Activated CD8-positive, alpha-beta memory T cell treated with anti-CD3 and anti-CD28 coated beads, Interleukin-2, amount 50 U/mL, for 1 hour (primary cell): ENCODE measurements around the gene AACS.
"Not testable (repeated sequence)": the region's sequence is repeated elsewhere in the genome, so short reads cannot be mapped to it uniquely, and the experiment has no call there.

ENCODE experiments used
- DNase-seq: peaks from one replicate; pipeline ENCODE4 v3.0.0-alpha.2; 2020; ENCODE audit errors: extremely low read depth

Gene AACS

DNA sequence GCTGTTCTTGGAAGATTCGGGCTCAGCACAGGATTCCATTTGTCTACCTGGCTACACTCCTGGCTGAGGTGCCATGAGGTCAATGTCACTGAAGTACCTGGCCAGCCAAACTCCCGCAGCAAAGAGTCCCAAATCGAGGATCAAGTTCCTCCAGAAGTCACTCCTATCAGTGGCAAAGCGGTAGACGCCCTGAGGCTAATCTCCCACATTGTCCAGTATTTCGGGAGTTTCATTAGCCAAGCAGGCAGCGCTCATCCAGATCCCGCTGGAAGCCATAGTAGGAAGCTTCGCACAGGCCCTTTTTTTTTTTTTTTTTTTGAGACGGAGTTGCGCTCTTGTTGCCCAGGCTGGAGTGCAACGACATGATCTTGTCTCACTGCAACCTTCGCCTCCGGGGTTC lies 8.9 kb upstream of the AACS start:
- DNase-seq = no peak

- no peak for DNase-seq
Measured at GRCh38 chr12:125057708-125058107, 7.5 kb upstream of the AACS start.

DNA sequence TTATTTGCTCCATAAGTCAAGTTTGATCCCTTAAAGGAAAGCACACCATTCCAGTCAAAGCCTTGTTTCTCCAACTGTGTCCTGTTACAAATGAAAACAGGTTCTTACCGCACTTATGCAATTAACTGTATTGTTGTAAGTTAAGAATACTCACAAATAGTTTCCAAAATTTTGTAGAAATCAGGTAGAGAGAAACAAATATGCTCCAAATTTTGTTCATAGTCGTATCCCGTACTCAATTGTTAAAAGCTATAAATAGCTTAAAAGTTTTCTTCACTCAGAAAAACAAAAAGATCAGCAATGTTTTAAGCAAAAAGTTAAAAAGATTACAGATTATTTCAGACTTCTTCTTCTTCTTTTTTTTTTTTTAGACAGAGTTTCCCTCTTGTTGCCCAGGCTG lies 4.0 kb upstream of the AACS start:
- no peak for DNase-seq

GRCh38 chr12:125063522-125063921 lies 1.7 kb upstream of the AACS start:
- DNase-seq = not testable (repeated sequence)

DNA sequence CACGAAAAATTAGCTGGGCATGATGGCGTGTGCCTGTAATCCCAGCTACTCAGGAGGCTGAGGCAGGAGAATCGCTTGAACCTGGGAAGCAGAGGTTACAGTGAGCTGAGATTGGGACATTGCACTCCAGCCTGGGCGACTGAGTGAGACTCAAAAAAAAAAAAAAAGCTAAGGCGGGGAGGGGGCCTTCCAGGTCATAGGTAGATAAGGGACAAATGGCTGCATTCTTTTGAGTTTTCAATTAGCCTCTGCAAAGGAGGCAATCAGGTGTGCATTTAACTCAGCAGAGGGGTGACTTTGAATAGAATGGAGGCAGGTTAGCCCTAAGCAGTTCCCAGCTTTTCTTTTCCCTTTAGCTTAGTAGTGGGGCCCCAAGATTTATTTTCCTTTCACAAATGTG lies 743 bp upstream of the AACS start:
- no peak for DNase-seq

- no peak for DNase-seq
Measured at GRCh38 chr12:125065919-125066570, 810 bp downstream of the AACS start.

GRCh38 chr12:125068391-125068790 lies 3.2 kb downstream of the AACS start:
- DNase-seq = no peak

DNA sequence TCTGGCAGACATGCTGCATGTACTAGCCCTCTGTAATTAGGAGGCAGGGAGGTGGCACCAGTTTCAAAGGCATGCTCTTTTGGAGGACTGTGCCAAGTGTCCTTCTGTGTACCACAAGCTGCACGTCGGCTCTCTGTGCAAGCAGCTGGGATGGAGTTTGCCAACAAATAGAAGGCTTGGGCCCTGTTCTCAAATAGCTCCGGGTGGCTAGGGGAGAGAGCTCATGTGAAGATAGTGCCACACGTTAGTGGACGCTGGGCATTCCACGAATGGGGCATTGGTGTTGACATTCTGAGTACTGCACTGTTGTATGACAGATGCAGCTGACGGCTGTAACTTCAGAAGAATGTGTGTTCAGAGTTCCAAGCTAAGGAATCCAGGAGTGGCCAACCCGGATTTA lies 4.4 kb downstream of the AACS start:
- no peak for DNase-seq

DNA sequence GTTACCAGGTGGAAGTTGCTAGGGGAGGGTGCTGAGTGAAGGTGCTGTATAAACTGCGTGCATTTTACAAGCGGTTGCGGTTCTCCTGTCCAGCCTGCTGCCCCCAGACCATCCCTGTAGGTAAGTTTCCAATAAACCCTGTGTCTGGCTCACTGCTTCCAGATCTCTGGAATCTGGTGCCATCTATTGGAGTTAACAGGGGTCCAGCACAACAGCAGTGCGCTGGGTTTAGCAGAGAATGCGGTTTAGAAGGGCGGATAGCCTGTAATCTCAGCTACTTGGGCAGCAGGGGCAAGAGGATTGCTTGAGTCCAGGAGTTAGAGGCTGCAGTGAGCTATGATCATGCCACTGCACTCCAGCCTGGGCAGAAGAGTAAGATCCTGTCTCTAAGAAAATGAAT lies 4.9 kb downstream of the AACS start:
- no peak for DNase-seq

DNA sequence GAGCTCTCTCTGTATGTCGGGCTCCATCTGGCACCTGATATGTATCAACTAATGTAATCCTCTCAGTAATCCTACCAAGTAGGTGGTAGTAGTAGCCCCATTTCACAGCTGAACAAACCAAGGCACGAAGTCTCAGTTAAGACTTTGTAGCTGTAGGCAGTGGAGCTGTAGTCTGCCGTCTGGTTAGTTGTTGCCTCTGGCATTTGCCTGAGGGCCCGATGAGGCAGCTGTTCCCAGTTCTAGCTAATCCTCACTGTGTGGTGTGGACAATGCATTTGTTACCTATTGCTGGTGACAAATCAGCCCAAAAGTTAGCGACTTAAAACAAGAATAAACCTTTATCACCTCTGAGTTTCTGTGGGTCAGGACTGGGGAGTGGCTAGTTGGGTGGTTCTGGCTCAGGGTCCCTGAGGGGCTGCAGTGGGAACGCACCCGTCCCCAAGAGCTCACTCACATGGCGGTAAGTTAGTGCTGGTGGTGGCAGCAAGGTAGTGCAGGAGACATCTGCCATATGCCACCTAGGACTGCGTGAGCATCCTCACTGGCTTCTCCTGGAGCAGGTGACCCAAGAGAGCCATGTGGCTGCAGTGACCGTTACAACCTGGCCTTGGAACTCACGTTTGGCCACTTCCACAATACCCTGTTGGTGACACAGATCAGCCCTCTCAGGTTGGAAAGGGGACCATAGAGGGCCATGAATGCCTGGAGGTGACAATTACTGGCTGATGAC lies 5.6 kb downstream of the AACS start:
- DNase-seq = no peak

- no peak for DNase-seq
Measured at GRCh38 chr12:125071456-125071855, 6.2 kb downstream of the AACS start.

DNA sequence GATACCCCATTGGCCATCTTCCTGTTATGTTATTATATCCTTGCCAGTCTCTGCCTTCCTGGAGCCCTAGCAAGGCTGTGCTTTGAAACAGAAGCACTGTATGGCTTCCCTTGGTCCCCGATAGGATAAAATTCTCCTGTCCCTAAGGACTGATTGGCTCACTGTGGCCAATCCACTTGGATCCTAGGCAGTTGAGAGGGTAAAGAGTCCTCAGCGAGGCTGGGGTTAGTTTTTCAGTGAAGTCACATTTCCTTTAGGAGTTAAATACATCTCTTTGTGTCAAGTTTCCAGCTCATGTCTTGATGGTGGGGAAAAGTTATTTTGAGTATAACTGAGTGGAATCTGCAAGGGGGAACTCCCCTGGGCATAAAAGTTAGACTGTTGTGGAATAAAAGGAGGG lies 7.3 kb downstream of the AACS start:
- DNase-seq = no peak

DNA sequence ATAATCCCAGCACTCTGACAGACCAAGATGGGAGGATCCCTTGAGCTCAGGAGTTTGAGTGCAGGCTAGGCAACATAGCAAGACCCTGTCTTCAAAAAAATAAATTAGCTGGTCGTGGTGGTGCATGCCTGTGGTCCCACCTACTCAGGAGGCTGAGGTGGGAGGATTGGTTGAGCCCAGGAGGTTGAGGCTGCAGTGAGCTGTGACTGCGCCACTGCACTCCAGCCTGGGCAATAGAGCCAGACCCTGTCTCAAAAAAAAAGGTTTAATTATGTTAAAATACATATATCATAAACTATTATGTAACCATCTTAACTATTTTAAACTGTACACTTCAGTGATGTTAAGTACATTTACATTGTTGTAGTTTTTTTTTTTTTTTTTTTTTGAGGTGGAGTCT lies 9.1 kb downstream of the AACS start:
- not testable (repeated sequence) for DNase-seq

GRCh38 chr12:125076103-125076502 lies 10.9 kb downstream of the AACS start:
- no peak for DNase-seq

- DNase-seq = no peak
Measured at GRCh38 chr12:125079084-125079483, 13.8 kb downstream of the AACS start.

- DNase-seq = no peak
Measured at GRCh38 chr12:125079648-125080645, 14.7 kb downstream of the AACS start.

- no peak for DNase-seq
Measured at GRCh38 chr12:125081427-125081826, 16.2 kb downstream of the AACS start.

DNA sequence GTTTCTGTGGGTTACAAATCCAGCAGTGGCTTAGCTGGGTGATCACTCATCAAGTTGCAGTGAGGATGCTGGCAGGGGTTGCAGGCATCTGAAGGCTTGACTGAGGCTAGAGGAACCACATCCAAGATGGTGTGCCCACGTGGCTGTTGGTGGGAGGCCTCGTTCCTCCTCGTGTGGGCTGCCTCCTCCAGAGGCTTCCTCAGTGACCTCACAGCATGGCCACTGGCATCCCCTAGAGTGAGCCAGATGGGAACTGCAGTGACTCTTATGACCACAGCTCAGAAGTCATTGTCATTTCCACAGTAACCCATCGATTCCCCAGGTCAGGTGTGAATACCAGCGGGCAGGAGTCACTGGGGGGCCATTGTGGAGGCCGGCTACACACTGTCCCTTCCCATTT lies 17.8 kb downstream of the AACS start:
- no peak for DNase-seq

DNA sequence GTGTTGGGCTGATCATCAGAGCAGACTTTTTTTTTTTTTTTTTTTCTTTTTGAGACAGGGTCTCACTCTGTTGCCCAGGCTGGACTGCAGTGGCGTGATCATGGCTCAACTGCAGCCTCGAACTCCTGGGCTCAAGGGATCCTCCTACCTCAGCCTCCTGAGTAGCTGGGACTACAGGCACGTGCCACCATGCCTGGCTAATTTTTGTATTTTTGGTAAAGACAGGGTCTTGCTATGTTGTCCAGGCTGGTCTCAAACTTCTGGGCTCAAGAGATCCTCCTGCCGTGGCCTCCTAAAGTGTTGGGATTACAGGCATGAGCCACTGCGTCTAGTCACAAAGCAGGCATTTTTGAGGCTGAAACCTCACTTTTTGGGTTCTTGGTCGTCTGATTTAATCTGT lies 23.0 kb downstream of the AACS start:
- not testable (repeated sequence) for DNase-seq

DNA sequence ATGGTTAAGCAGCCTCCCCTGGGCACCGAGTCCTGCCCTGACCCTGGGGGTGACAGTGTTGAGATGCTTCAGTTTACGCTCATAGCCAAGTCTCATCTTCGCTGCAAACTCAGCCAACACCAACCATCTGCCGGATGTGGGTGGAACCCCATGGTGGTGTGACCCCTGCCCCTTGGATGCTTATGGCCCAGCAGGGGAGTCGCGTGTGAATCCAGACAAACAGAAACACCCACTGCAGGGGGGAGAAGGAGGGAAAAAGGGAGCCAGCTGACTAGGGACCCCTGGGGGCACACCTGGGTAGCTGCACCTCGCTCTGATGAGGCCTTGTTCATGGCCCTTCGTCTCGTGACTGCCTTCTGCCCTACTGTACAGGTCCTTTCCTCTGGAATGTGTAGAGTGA lies 23.8 kb downstream of the AACS start:
- DNase-seq = no peak

DNA sequence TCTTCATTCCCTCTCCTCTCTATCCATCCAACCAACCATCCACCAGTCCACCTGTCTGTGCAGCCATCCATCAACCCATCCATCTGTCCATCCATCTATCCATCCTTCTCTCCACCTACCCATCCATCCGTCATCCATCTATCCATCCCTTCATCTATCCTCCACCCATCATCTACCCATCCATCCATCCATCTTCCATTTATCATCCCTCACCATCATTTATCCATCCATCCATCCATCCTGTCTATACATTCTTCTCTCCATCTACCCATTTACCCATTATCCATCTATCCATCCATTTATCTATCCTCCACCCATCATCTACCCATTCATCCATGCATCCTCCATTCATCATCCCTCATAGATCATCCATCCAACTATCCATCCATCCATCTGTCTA lies 24.4 kb downstream of the AACS start:
- no peak for DNase-seq

GRCh38 chr12:125090437-125090836 lies 25.2 kb downstream of the AACS start:
- DNase-seq = no peak
